ENCODE measurements around the gene COG4.
"Not testable (repeated sequence)": the region's sequence is repeated elsewhere in the genome, so short reads cannot be mapped to it uniquely, and the experiment has no call there.

COG4 gene

DNA sequence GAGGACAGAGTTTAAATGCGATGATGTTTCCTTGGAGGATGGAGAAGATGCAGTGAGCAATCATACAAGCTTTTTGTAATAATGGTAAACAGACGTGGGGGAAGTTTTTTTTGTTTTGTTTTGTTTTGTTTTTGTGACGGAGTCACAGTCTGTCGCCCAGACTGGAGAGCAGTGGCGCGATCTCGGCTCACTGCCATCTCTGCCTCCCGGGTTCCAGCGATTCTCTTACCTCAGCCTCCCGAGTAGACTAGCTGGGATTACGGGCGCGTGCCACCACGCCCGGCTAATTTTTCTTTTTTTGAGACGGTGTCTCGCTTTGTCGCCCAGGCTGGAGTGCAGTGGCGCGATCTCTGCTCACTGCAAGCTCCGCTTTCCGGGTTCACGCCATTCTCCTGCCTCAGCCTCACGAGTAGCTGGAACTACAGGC lies 1.1 kb upstream of the COG4 start:
- not testable (repeated sequence) for DNase-seq

DNA sequence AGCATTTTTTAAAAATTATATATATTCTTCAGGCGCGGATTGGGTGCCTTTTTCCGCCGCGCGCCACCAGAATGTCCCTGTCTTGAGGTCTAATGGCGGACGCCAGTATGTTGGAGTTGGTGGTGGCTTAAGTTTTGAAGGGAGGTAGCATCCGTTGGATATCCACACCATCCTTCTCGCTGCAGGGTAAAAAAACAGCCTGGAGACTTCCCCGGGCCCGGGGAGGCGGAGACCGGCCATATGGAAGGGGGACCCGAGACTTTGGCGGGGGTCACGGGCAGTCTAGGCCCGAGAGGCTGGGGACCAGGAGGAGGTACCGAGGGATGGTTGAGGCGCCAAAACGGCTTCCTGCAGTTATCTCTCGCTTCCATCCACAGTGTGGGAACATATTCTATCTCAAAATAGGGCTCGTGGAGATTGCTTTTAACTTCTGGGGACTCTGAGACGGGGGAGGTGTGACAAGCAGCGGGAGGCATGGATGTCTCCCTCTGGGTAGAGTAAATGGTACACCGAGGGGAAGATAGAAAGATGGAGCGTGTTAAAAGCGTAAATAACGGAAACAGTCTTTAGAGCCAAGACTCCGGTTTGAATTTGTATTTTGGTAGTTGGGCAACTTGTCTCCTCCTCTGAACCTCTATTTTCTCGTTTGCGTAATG lies 517 bp upstream of the COG4 start, which contains the start of gene SF3B3:
SF3B3 (plus strand) TSS at position 74 of the 656 bp plus-strand sequence. CDS start 2,841 bp downstream, outside the sequence.
- peak; percentile 78 for DNase-seq

DNA sequence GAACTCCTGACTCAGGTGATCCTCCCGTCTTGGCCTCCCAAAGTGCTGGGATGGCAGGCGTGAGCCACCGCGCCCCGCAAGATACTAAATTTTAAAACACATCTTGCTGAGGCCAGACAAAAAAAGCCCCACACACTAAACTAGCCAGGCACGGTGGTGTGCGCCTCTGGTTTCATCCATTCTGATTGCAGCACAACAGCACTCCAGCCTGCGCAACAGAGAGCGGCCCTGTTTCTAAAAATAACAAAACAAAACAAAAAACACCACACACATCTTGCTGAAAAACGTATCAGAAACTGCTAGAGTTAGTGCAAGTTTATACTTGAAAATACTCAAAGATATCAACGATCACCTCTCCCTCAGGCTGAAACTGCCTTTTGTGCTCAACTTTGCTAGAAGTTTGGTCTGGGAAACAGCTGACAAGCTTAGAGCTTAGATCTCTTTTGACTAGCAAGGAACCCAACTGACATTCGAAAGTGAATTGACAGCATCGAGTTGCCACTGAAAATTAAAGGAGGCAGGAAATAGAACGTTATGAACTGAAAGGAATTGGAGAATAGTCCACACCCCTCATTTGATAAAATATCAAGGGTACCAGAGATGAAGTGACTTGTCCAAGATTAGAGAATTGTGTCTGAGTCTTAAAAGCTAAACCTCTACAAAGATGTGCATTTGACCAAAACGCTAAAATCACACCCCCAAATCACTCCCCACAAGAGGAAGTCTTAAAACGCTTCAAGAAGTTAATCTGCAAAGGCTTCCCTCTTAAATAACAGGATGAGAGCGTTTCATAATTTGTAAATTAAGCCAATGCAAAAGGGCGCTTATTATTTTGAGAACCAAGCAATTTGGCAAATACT lies 908 bp downstream of the COG4 start:
- peak; percentile 45 for DNase-seq

DNA sequence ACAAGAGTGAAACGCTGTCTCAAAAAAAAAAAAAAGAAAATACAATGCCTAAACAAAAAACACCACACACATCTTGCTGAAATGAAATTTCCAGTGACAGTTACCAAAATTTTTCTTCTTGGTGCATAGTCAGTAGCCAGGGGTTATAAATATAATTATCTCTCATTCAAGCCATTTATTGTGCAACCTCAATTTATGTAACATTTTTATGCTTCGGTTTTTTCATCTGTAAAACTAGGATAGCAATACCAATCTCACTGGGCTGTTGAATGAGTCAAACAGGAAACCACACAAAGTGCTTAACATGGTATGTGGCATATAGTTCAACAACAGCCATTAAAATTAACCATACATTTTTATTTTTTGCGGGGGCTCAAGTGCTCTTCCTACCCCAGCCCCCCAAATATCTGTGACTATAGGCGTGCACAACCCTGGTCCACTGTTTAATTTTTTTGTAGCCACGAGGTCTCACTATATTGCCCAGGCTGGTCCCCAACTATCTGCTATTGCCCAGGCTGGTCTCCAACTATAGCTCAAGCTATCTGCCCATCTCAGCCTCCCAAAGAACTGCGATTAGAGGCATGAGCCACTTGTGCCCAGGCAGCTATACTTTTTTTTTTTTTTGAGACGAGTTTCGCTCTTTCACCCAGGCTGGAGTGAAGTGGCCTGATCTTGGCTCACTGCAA lies 2.6 kb downstream of the COG4 start:
- peak; percentile 90 for DNase-seq

DNA sequence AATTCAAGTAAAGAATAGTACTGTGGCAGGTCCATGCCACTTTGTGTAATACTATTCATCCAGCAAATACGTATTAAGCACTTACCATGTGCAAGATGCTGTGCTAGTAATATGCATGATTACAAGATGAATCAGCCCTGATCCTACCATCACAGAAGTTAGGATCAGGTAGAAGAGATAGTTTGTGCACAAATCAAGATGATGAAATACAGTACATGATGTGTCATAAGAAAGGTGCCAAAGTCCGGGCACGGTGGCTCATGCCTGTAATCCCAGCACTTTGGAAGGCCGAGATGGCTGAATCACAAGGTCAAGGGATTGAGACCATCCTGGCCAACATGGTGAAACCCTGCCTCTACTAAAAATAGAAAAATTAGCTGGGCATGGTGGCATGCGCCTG lies 10.9 kb downstream of the COG4 start:
- no peak for DNase-seq

DNA sequence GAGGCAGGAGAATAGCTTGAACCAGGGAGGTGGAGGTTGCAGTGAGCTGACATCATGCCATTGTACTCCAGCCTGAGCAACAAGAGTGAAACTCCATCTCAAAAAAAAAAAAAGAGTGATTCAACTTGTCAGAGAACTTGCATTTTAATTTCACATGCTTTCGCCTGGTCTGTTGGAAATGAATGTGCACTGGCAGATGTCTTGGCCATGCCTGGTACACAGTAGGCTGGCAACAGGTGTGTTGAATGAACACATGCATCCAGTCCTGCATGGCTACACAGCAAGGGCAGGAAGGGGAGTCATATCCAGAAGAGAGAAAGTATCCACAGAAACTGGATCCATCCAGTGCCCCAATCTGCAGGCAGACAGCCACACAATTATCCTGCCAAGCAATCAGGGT lies 11.5 kb downstream of the COG4 start:
- no peak for DNase-seq

DNA sequence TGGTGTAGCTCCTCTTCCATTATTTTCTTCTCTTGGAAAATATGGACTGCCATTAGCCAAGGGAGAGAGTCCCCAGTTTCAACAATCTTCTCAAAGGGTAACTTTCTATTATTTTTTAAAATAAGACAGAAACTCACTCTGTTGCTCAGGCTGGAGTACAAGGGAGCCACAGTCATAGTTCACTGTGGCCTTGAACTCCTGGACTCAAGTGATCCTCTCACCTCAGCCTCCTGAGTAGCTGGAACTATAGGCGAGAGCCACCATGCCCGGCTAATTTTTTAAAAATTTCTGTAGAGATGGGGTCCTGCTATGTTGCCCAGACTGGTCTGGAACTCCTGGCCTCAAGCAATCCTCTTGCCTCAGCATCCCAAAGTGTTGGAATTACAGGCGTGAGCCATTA lies 13.1 kb downstream of the COG4 start:
- no peak for DNase-seq

DNA sequence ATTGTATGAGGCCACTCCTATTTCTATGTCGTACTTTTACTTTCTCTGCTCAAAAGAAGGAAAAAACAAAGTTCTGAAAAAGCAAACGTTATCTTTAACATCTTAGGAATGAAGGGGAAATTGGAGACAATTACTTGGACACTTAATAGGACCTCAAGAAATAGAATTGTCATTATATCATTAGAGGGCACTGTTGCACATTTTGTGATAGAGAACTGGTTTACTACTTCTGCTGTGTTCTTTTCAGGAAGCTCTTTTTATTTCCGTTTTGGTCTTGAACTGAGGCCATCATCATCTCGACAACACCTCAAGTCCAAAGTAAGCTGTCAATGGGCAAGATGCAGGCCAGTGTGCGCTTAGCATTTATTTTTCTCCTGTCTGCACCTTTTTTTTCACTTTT lies 14.6 kb downstream of the COG4 start:
- peak; percentile 59 for DNase-seq

DNA sequence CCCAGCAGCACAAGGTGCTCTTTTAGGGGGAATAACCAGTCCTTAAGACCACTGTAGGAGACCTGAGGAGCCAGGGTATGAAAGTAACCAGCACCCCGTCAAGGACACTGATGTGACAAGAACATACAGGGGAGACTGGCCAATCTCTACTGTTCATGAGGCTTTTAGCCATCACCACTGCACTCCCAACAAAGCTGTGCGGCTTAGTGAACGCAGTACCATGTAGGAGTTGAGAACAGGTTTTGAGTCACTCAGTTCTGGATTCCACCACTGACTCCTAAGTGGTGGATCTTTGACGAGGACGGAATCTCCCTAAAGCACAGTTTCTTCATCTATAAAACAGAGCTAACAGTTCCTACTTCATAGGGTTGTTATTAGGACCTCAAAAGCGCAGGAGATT lies 26.8 kb downstream of the COG4 start:
- DNase-seq: no peak

DNA sequence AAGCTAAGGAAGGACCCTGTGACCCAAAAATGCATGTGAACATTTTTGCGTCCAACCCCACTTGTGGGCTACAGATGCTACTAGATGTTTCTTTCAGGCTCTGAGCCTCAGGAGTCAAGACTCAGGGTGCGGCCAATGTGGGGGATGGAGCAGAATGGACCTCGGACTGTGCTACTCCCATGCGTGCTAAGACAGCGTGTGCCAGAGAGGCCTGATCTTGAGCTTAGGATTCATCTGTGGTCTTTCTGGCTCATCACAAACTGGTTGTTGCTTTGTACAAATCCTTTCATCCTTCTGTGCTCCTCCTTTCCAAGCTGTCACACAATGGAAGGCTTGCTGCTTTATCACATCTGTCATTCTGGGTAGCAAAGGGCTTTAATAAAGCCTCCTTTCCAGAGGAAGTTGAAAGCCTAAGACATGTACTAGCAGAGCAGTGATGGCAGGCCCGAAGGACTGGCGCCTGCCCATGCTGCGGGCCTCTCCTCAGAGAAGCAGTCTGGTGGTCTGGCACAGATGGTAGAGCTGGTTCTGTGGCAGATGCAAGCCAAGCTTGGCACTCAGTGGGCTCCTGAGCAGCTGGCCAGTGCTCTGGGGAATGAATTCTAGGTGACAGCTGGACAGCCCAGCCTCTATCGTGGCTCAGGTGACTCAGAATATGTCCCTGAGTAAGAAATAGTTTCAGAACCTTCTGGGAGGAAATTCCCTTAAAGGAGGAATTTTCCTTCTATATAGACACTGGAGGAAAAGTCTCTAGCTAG lies 27.8 kb downstream of the COG4 start:
- no peak for DNase-seq

DNA sequence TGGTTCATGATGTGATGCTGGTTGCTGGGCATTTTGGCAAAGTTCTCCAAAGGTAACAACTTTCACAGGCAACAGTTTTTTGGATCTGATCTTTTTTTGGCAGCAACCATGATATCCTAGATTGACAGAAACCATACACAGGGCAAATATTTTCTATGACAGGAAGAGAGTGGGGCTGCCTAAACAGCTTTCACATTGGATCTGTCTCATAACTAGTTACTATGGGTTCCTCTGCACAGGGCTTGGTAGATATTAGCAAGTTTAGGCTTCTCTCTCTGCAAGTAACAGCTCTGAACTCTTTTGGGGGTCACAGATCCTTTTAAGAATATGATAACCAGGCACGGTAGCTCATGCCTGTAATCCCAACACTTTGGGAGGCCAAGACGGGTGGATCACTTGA lies 28.6 kb downstream of the COG4 start:
- no peak for DNase-seq

DNA sequence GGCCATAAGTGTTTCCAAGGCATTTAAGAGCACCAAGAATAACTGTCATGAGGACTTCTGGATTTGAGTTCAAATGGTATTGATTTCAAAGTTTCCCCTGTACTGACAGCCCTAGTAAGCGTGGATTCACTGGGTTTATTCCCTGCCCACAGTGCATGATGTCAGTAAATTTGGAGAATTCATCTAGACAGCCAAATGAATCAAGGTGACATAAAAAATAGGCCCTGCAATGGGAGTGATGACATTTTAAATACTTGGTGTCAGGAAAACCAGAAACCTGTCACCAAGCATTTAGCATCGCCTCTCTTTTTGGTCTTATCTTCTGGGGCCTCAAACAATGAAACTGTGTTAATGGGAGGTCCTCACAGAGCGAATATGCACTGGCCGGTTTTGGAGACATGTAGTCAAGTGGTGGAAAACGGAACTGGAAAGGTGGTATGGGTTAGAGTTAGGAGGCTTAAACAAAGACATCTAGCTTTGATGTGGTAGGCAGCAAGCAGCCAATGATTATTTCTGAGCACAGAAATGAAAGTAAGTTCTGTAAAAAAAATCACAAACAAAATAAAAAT lies 29.1 kb downstream of the COG4 start:
- DNase-seq: no peak

DNA sequence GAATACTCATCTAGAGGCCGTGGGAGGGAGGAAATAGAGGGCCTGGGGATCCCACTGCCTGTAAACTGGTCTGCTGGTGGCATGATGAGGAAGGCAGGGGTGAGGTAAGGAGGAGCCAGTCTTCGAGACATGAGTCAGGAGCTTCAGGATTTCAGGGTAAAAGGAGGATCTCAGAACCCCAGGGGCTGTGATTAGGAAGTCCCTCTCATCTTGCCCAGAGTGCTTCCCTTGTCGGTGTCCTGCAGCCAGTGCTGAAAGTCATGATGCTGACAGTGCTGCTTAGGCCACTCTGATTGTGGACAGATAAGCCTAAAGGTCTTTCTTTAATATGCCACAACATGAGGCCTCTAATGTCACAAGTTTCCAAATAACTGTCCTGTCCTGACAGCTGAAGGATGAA lies 29.6 kb downstream of the COG4 start:
- no peak for DNase-seq

DNA sequence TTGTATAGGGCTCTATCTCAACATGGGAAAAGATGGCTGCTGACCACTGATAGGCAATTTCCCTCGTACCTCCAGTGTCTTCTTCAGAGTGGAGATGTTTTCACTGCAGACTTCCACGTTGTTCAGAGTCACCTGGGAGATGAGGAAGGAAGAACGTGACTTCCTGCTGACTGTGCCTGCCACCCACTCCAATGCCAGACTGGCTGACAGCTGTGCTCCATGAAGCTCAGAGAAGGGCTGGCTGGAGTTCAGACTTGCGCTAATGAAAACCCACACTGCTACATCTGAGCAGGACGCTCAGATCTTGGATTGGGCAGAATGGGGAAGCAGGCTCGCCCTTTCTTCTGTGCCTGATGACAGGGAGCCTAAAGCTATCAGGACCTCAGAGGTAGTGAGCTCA lies 33.1 kb downstream of the COG4 start:
- peak; percentile 44 for DNase-seq

DNA sequence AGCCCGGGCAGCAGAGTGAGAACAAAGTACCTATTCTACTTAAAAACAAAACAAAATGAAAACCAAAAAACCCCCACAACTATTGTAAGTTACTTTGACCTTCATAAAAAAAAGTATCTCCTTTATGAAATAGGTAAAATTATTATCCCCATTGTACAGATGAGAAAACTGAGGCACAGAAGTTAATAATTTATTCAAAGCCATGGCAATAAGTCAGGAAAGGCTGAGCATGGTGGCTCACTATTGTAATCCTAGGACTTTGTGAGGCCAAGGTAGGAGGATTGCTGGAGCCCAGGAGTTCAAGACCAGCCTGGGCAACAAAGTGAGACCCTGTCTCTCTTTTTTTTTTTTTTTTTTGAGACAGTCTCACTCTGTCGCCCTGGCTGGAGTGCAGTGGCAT lies 38.5 kb downstream of the COG4 start:
- DNase-seq: no peak

DNA sequence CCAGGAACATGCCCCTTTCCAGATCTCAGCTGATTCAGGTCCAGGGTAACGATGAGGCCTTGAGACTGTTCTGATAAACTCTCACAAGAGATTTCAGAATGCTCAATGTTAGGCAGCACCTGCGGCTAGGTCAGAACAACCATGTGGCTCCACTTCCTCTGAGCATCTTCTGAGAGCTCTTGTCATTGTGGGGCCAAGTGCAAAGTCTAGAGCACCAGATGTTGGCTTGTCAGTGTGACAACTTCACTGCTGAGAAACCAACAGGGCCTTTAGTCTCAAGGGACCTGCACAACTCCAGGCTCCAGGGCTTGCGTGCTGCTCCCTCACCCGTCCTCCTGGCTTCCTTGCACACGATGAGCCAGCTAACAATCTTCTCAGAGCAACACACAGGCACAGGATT lies 39.9 kb downstream of the COG4 start:
- DNase-seq: no peak

DNA sequence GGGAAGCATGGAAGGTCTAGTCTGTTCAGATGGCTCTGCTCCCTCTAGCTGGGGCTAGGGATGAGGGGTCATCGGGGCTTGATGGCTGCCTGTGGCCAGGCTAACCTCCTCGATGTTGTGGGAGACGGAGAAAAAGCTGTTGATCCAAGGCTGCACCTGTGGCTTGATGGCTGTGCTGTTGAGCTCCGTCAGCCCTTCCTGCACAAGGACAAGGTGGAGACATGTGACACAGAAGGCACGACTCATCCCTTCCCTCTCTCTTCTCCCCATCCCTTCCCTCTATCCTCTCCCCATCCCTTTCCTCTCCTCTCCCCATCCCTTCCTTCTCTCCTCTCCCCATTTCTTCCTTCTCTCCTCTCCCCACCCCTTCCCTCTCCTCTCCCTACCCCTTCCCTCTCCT lies 40.7 kb downstream of the COG4 start:
- no peak for DNase-seq

DNA sequence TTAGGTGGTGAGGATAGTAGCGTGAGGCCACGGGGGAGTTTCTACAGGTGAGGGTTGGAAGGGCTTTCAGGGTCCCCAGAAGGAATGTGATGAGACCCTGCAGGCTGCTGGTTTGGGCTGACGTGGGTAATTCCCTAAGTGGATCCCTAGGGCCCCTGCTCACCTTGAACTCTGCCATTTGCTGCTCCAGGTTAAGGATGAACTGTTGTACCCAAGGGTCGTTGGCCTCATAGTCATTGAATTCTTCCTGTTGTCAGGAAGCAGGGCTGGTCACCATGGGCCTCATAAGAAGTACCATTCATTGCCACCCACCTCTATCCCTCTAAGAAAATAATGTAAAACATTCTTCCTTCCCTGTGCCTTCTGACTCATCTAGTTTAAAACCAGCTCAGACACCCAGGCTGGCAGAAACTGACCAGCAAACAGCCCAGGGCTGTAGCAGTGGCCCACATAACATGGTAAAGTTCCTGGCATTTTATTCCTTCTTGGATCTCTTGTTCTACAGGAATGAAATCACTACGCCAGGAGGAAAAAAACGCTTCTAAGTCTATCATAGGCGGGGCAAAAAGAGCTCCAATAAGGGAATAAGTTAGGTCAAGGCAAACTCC lies 41.3 kb downstream of the COG4 start:
- no peak for DNase-seq

DNA sequence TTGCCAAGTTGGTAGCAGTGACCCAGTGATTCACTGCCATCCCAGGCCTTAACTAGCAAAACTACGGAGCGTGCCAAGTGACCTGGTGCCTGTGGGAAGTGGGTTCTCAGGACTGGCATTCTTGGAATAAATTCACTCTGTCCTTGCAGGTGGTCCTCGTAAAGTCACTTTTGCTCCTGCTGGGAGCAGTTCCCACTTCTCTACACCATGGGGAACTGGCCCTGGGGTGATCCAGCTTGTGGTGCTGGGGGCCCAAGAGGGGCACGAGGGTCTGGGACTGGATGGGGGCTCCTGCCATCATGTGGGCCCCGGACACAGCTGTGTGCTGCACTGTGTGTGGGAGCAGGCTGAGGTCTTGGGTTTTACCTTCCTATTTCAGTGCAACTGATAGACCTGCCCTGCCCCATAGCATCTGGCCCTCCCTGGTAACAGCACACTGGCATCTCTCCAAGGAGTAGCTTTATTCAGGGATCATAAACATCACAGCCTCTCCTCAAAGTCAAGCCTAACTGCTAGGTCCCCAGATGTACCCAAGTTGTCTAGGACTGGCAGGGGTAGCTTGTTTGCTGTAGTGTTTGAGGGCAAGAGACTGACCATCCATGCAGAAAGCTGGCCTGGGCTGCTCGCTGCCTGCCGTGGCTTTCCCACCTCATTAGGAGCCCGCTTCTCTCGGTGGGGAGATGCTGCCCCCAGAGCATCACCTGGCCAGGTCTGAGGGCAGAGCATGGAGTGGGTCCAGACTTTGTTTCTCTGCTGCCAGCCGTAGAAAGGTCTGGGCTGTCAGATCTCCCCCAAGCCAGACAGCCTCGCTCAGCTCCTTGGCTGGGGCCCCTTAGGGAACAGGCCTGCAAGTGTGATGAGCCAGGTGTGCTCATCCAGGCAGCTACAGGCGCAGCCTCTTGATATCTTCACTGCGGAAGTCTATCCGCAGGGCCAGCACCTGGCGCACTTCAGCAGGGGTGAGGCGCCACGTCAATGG lies 42.9 kb downstream of the COG4 start:
- no peak for DNase-seq

DNA sequence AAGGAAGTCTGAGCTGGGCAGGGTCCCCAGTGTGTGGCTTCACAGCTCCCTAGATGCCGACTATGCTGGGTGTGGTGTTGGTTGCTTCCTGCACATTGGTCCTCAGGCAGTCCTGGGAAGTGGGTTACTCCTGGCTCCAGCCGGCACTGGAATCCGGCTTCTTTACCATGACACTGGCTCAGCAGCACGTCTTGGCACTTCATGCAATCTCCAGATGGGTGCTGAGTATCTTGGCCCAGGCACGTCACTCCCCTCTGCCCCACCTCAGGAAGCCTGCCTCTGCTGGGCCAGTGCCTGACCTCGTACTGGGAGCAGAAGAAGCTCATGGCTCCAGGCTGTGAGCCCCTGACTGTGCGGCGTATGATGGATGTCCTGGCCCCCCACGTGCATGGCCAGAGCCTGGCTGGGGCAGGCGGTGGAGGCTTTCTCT lies 44.4 kb downstream of the COG4 start:
- DNase-seq: no peak

DNA sequence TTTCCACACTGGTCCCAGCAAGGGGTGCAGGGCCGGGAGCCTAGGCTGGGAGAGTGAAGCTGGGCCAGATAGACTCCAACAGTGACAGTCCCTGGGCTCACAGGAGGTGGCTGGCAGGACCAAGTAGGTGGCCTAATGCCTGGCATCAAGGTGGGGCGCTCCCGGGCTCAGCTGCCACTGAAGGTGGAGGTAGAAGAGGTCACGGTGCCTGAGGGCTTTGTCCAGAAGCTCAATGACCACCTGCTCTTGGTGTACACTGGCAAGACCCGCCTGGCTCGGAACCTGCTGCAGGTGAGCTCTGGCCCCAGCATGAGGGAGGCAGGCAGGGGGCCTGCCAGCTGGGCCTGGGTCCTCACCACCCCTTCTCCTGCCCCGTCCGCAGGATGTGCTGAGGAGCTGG lies 45.2 kb downstream of the COG4 start:
- no peak for DNase-seq

Data from MV-4-11 (cell line).